ENCODE data around the gene SFXN4. TPM values are rescaled to one million over a fixed set of nuclear protein-coding genes. Genes with fewer than 3 reads are reported as not detected.
"Not testable (repeated sequence)": the region's sequence is repeated elsewhere in the genome, so short reads cannot be mapped to it uniquely, and the experiment has no call there.

The SFXN4 gene
- total RNA-seq, 1 experiment from 2014 or later = 67.0 TPM

GRCh38 chr10:119183664-119184412 lies 18.3 kb upstream of the SFXN4 start:
- peaks cover 6% of the 10 kb centered on the region for H3K4me1 ChIP-seq (ENCODE audit: control insufficient read depth, insufficient read depth, low read length)
- no peak overlapping the region for H3K27ac ChIP-seq (ENCODE audit: low read length)
- no peaks in the 10 kb centered on the region for H3K36me3 ChIP-seq (ENCODE audit: control insufficient read depth, insufficient read depth, low read length)
- ChIA-PET POLR2A (interaction anchor here (0.6 to 0.7 kb wide), 3 partner anchors 20 to 31 kb away, joined by 3 to 10 read pairs (median 6); no protein-coding TSS in a partner anchor), CTCF (interaction anchor here (0.6 kb wide), 2 partner anchors 15 to 298 kb away, joined by 3 to 5 read pairs; no protein-coding TSS in a partner anchor)
- H3K4me3 ChIP-seq (ENCODE audit: low read depth in 2 of 2, low read length in 2 of 2) = no peak overlapping the region
- no peak for DNase-seq (ENCODE audit: low read depth, low spot score)
- BruUV-seq (replicated peaks) = no TSS peak
- ATAC-seq = no peak; the same call in 1 of the 2 replicates
- in situ Hi-C loops (cut with HindIII; ENCODE audit: low pct_unique_long_range_greater_than_20kb, low sequenced_read_pairs) = no loop called here
- H3K27me3 ChIP-seq (ENCODE audit: control insufficient read depth, insufficient read depth, low read length) = no peaks in the 10 kb centered on the region
- TF ChIP-seq TCF7L2 (IDR thresholded peaks at IDR 0.05; ENCODE audit: low read depth, low read length) = no peak
- no peak for TF ChIP-seq CTCF (IDR thresholded peaks at IDR 0.05)
- no peak for TF ChIP-seq SIN3A (IDR thresholded peaks at IDR 0.05; ENCODE audit: borderline replicate concordance, insufficient read depth, low read depth, low read length)
- TF ChIP-seq POLR2AphosphoS5 (IDR thresholded peaks at IDR 0.05; ENCODE audit: low read depth, low read length) = no peak
- TF ChIP-seq REST (IDR thresholded peaks at IDR 0.05; ENCODE audit: insufficient read depth in 1 of 2, low read depth in 2 of 2, low read length in 1 of 2) = no peak
- intact Hi-C loops (cut with micrococcal nuclease; ENCODE audit: unreplicated experiment) = no loop called here
- no peaks in the 10 kb centered on the region for H3K9me3 ChIP-seq (ENCODE audit: control insufficient read depth, insufficient read depth, low read depth, low read length)

- intact Hi-C loops (cut with micrococcal nuclease; ENCODE audit: unreplicated experiment); H3K9me3 ChIP-seq (ENCODE audit: control insufficient read depth, insufficient read depth, low read depth, low read length); BruUV-seq (replicated peaks); DNase-seq (ENCODE audit: low read depth, low spot score); H3K4me3 ChIP-seq (ENCODE audit: low read depth in 2 of 2, low read length in 2 of 2); H3K27me3 ChIP-seq (ENCODE audit: control insufficient read depth, insufficient read depth, low read length); ATAC-seq; H3K27ac ChIP-seq (ENCODE audit: low read length); in situ Hi-C loops (cut with HindIII; ENCODE audit: low pct_unique_long_range_greater_than_20kb, low sequenced_read_pairs): not testable (repeated sequence)
- peaks cover 16% of the 10 kb centered on the region for H3K4me1 ChIP-seq (ENCODE audit: control insufficient read depth, insufficient read depth, low read length)
- ChIA-PET CTCF (interaction anchor here (0.7 kb wide), 2 partner anchors 72 to 141 kb away, joined by 6 read pairs; no protein-coding TSS in a partner anchor), POLR2A (interaction anchor here (0.7 kb wide), 1 partner anchor 226 kb away, joined by 4 read pairs; no protein-coding TSS in a partner anchor)
- H3K36me3 ChIP-seq (ENCODE audit: control insufficient read depth, insufficient read depth, low read length) = peaks cover 11% of the 10 kb centered on the region
These were observed 15.4 kb upstream of the SFXN4 start for GRCh38 chr10:119180850-119181400.

Measured in Panc1 (cell line).